RWPE1 (cell line): ENCODE measurements around the gene CUBN.

Experiments
- CTCF ChIA-PET: fragments of 350-600 bp; sonication (Branson Sonifier 250); formaldehyde crosslinking; extraction: SDS; loops from one replicate; lab custom pipeline; 2021; lab: Yijun Ruan, JAX
- POLR2A ChIA-PET: fragments of 400-600 bp; formaldehyde crosslinking; extraction: SDS; loops from one replicate; lab custom pipeline; 2020; ENCODE audit warnings: antibody characterized with exemption; ENCODE audit not compliant: low non-redundant PET; lab: Yijun Ruan, JAX
- DNase-seq: peaks from one replicate; pipeline ENCODE4 v3.0.0; 2012; ENCODE audit warnings: low spot score
- H3K27ac ChIP-seq: fragments of 450-650 bp; 2 replicates; pipeline ENCODE4 v1.5.1; 2017
- CTCF ChIP-seq: fragments of 450-650 bp; conservative IDR thresholded peaks from 2 replicates; pipeline ENCODE4 v1.5.1; 2017; ENCODE audit warnings: low read depth, mild to moderate bottlenecking

The CUBN gene

GRCh38 chr10:17041626-17042520, 87.7 kb downstream of the CUBN start:
- DNase-seq: no peak
- POLR2A ChIA-PET: no interaction called here
- CTCF ChIA-PET: no interaction called here
- no peak overlapping the region for H3K27ac ChIP-seq
- no peak for TF ChIP-seq CTCF

DNA sequence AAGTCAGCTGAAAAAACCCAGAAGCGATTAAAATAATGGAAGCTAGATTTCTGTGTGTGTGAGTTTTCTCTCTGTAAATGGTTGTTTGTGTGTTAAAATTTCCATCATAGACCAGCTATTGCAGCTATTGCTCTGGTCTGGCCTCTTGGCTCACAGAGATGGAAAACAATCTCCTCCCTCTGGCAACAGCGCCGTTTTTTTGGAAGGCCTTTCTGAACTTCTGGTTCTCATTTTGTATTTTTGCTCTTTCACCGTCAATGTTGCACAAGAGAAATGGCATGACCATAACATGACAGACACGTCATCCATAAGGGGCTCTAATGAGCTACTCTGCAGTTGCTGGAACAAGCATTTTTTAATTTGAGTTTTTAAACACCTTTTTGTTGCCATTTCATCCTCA, 91.0 kb downstream of the CUBN start:
- no peak overlapping the region for H3K27ac ChIP-seq
- DNase-seq: no peak
- TF ChIP-seq CTCF: no peak
- POLR2A ChIA-PET: no interaction called here
- CTCF ChIA-PET: no interaction called here

- no peak for TF ChIP-seq CTCF
- no peak for DNase-seq
- CTCF ChIA-PET: no interaction called here
- POLR2A ChIA-PET: no interaction called here
- H3K27ac ChIP-seq: no peak overlapping the region
These were observed 91.7 kb downstream of the CUBN start for GRCh38 chr10:17037910-17038309.

- DNase-seq: no peak
- TF ChIP-seq CTCF: no peak
- no peak overlapping the region for H3K27ac ChIP-seq
- ChIA-PET POLR2A (no interaction called here), CTCF (no interaction called here)
These were observed 94.2 kb downstream of the CUBN start for GRCh38 chr10:17035446-17035845.

- no peak overlapping the region for H3K27ac ChIP-seq
- no peak for DNase-seq
- TF ChIP-seq CTCF: no peak
- POLR2A ChIA-PET: no interaction called here
- CTCF ChIA-PET: no interaction called here
These were observed 95.9 kb downstream of the CUBN start for GRCh38 chr10:17033529-17034260.

GRCh38 chr10:17031637-17032635, 97.7 kb downstream of the CUBN start:
- no peak for DNase-seq
- TF ChIP-seq CTCF: no peak
- POLR2A ChIA-PET: no interaction called here
- H3K27ac ChIP-seq: no peak overlapping the region
- CTCF ChIA-PET: no interaction called here
